ENCODE results near the gene PRDM11. TPM values are rescaled to one million over a fixed set of nuclear protein-coding genes. Genes with fewer than 3 reads are reported as not detected.
A peak's percentile ranks its signal among the peaks of the same experiment; 100 is the strongest.

PRDM11 gene
- total and polyA plus RNA-seq, 2 donors from 2014 or later: 2.9 to 22.5 TPM

- Histone ChIP-seq H3K27ac (ENCODE audit: low read depth in 2 of 2, low read length in 2 of 2) (no peak overlapping the region), H3K9me3 (ENCODE audit: control insufficient read depth in 2 of 3, insufficient read depth in 1 of 3, low read length in 3 of 3) (no peaks in the 10 kb centered on the region), H3K27me3 (ENCODE audit: control insufficient read depth, insufficient read depth, low read length) (no peaks in the 10 kb centered on the region), H3K9ac (ENCODE audit: low read length in 3 of 3) (no peak overlapping the region), H3K4me3 (ENCODE audit: low read length in 3 of 3) (no peak overlapping the region), H3K36me3 (ENCODE audit: control insufficient read depth in 2 of 3, insufficient read depth in 3 of 3, low read length in 3 of 3) (peaks cover 0 to 22% (median 9%) of the 10 kb centered on the region in 3 donors), H3K4me1 (ENCODE audit: control insufficient read depth in 2 of 3, insufficient read depth in 2 of 3, low read depth in 1 of 3, low read length in 3 of 3) (no peaks in the 10 kb centered on the region)
- TF ChIP-seq CTCF (IDR thresholded peaks at IDR 0.05; ENCODE audit: borderline replicate concordance, extremely low read depth, insufficient read depth): no peak
- no peak for FAIRE-seq
- intact Hi-C loops (cut with DNase I): no loop called here
- DNase-seq: no peak
Observed at GRCh38 chr11:45229401-45230020, 83.1 kb downstream of the PRDM11 start.

- no peak for DNase-seq
- Histone ChIP-seq H3K9ac (ENCODE audit: low read length in 3 of 3) (no peak overlapping the region), H3K9me3 (ENCODE audit: control insufficient read depth in 2 of 3, insufficient read depth in 1 of 3, low read length in 3 of 3) (no peaks in the 10 kb centered on the region), H3K4me1 (ENCODE audit: control insufficient read depth in 2 of 3, insufficient read depth in 2 of 3, low read depth in 1 of 3, low read length in 3 of 3) (no peaks in the 10 kb centered on the region), H3K27me3 (ENCODE audit: control insufficient read depth, insufficient read depth, low read length) (no peaks in the 10 kb centered on the region), H3K27ac (ENCODE audit: low read depth in 2 of 2, low read length in 2 of 2) (no peak overlapping the region), H3K36me3 (ENCODE audit: control insufficient read depth in 2 of 3, insufficient read depth in 3 of 3, low read length in 3 of 3) (peaks cover 0 to 3% (median 0%) of the 10 kb centered on the region in 3 donors), H3K4me3 (ENCODE audit: low read length in 3 of 3) (no peak overlapping the region)
- no peak for TF ChIP-seq CTCF (IDR thresholded peaks at IDR 0.05; ENCODE audit: borderline replicate concordance, extremely low read depth, insufficient read depth)
- intact Hi-C loops (cut with DNase I): no loop called here
- no peak for FAIRE-seq
Observed at GRCh38 chr11:45232341-45233080, 86.1 kb downstream of the PRDM11 start.

GRCh38 chr11:45233121-45233803 is 86.8 kb downstream of the PRDM11 start:
- FAIRE-seq (no peak), DNase-seq (peak; percentile 54 to 85 (median 72))
- intact Hi-C loops (cut with DNase I): no loop called here

More at GRCh38 chr11:45233121-45233803, 86.8 kb downstream of the PRDM11 start:
- Histone ChIP-seq H3K36me3 (ENCODE audit: control insufficient read depth in 2 of 3, insufficient read depth in 3 of 3, low read length in 3 of 3) (no peaks in the 10 kb centered on the region), H3K4me1 (ENCODE audit: control insufficient read depth in 2 of 3, insufficient read depth in 2 of 3, low read depth in 1 of 3, low read length in 3 of 3) (no peaks in the 10 kb centered on the region), H3K27me3 (ENCODE audit: control insufficient read depth, insufficient read depth, low read length) (no peaks in the 10 kb centered on the region), H3K9ac (ENCODE audit: low read length in 3 of 3) (no peak overlapping the region), H3K4me3 (ENCODE audit: low read length in 3 of 3) (no peak overlapping the region), H3K27ac (ENCODE audit: low read depth in 2 of 2, low read length in 2 of 2) (no peak overlapping the region), H3K9me3 (ENCODE audit: control insufficient read depth in 2 of 3, insufficient read depth in 1 of 3, low read length in 3 of 3) (no peaks in the 10 kb centered on the region)
- TF ChIP-seq CTCF (IDR thresholded peaks at IDR 0.05; ENCODE audit: borderline replicate concordance, extremely low read depth, insufficient read depth): peak; percentile 84
